K562 (cell line): ENCODE results near the gene TMEM126B. TPM values are rescaled to one million over a fixed set of nuclear protein-coding genes. Genes with fewer than 3 reads are reported as not detected.

Experiments
- CC2D1A ChIP-seq: fragments of 450-650 bp; IDR thresholded peaks from 2 replicates; pipeline ENCODE4 v1.6.1; 2017; ENCODE audit warnings: mild to moderate bottlenecking
- DIDO1 ChIP-seq: fragments of 450-650 bp; IDR thresholded peaks from 2 replicates; pipeline ENCODE4 v1.6.1; 2016; ENCODE audit warnings: low read depth, missing biosample characterization, missing genetic modification characterization
- KDM5B ChIP-seq: fragments of 200-600 bp; sonication (generic); IDR thresholded peaks from 2 replicates; pipeline ENCODE4 v1.6.1; 2012; ENCODE audit warnings: low read depth, mild to moderate bottlenecking, moderate library complexity, low read length, control low read depth, inconsistent platforms; ENCODE audit not compliant: insufficient replicate concordance
- KLF6 ChIP-seq: fragments of 250-450 bp; sonication (Bioruptor Pico); IDR thresholded peaks from 2 replicates; pipeline ENCODE4 v1.4.0; 2020; ENCODE audit warnings: mild to moderate bottlenecking, moderate library complexity, borderline replicate concordance
- MCM7 ChIP-seq, 2 experiments: fragments of 450-650 bp; IDR thresholded peaks; 2 replicates each; pipeline ENCODE4 v1.6.1; 2016 to 2018
- MNT ChIP-seq, 2 experiments: fragments of 450-650 bp; conservative IDR thresholded peaks; 2 replicates each; pipeline ENCODE4 v1.6.1; 2017; ENCODE audit warnings: mild to moderate bottlenecking in 2 of 2, moderate library complexity in 2 of 2
- PTRF ChIP-seq: fragments of 450-650 bp; IDR thresholded peaks from 2 replicates; pipeline ENCODE4 v1.6.1; 2016; ENCODE audit warnings: mild to moderate bottlenecking, missing genetic modification characterization, missing compliant biosample characterization
- ZBTB33 ChIP-seq: sonication (generic); formaldehyde crosslinking; IDR thresholded peaks from 2 replicates; pipeline ENCODE4 v1.8.1; 2023; ENCODE audit warnings: mild to moderate bottlenecking, missing genetic modification reagents
- ZBTB40 ChIP-seq, 2 experiments: fragments of 450-650 bp in 1 of 2; sonication (generic) in 1 of 2; formaldehyde crosslinking in 1 of 2; IDR thresholded peaks; 2 replicates each; pipeline versions ENCODE4 v1.7.1 to v1.9.0; 2016 to 2022; ENCODE audit warnings: inconsistent platforms in 1 of 2, mild to moderate bottlenecking in 1 of 2, missing genetic modification reagents in 1 of 2
- ZFP30 ChIP-seq: fragments of 250-450 bp; sonication (Bioruptor Pico); IDR thresholded peaks from 2 replicates; pipeline ENCODE4 v1.8.0; 2022; ENCODE audit warnings: moderate library complexity, mild to moderate bottlenecking, inconsistent platforms, borderline replicate concordance
- ZNF24 ChIP-seq: fragments of 450-650 bp; IDR thresholded peaks from 2 replicates; pipeline ENCODE4 v1.6.1; 2016
- ZNF41 ChIP-seq: fragments of 250-450 bp; sonication (Bioruptor Pico); conservative IDR thresholded peaks from 2 replicates; pipeline ENCODE4 v1.4.0; 2020; ENCODE audit warnings: mild to moderate bottlenecking
- ZNF707 ChIP-seq: fragments of 250-450 bp; sonication (Bioruptor Pico); conservative IDR thresholded peaks from 2 replicates; pipeline ENCODE4 v1.8.0; 2022; ENCODE audit warnings: inconsistent platforms, mild to moderate bottlenecking, moderate library complexity
- polyA plus RNA-seq, 8 experiments: library from polyadenylated mRNA; depleted of rRNA in 4 of 8; stranded (reverse) in 5 of 8; unstranded in 3 of 8; fragments of >200 nt; fragmentation: Nextera tagmentation in 2 of 8; fragmentation: Illumina TruSeq in 1 of 8; extraction: Ambion mirVana in 2 of 8; extraction: Trizol in 1 of 8; gene quantifications; 2 replicates each; pipeline versions ENCODE4 v1.2.1 to v1.2.3, GENCODE V29; 2011 to 2014; ENCODE audit warnings: inconsistent platforms in 1 of 8, missing spikeins in 1 of 8
- total RNA-seq, 7 experiments: library from RNA; depleted of rRNA in 6 of 7; stranded (reverse); fragments of >200 nt in 6 of 7; fragmentation: Illumina TruSeq in 2 of 7; extraction: Trizol in 2 of 7; gene quantifications; 2 replicates each; pipeline versions ENCODE4 v1.2.1 to v1.2.3, GENCODE V29; 2011 to 2021; ENCODE audit warnings: low replicate concordance in 1 of 7

Gene TMEM126B
- total and polyA plus RNA-seq, 9 of the 15 experiments (the other 6 are each of a cell fraction or from before 2014, with no cell fraction given) = 85.5 to 226 (median 164) TPM

DNA sequence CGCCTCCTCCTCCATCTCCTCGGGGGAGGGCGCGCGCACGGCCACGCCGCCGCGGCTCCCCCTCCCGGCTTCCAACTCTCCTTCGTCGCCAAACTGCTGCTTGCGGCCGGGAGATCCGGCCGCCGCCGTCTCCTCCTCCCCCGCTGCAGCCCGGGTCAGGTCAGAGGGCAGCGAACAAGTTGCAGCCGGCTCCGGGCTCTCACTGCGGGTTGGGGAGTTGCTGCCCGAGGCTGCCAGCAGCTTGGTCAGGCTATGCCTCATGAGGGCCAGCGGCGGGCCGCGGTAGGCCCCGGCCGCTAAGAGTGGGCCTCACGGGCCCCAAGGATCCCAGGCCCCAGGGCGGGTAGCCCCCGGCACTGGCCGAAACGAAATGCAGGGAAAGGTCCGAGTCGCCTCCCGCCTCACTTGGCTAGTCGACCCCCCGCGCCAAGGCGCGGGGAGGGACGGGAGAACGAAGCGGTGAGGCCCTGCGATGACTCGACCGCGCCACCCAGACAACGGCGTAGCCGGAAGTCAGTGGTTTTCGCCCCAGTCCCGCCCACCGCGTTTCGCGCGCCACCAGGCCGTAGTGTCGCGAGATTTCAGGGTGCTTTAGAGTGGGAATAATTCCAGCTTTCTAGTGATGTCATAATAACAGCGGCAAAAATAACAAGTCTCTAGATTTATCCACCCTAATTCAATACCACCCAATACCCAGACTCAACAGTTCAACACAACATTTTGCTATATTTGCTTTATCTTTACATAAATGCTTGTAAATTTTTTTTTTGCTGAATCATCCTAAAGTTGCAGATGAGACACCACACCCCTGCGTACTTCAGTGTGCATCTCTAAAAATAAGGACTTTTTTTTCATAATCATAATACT, 36.5 kb downstream of the TMEM126B start, which contains the start of gene CREBZF (continued):
- TF ChIP-seq MNT (conservative IDR thresholded peaks at IDR 0.05) = peak; percentile 56 to 57; a peak in 3 of 4 replicates
- no peak for TF ChIP-seq DIDO1 (tag)
- TF ChIP-seq KLF6 (CRISPR knock-in tag) = no peak
- no peak for TF ChIP-seq ZNF707 (CRISPR knock-in tag)
- TF ChIP-seq CC2D1A = no peak
- TF ChIP-seq KDM5B = peak; percentile 84
- TF ChIP-seq ZNF41 (CRISPR knock-in tag) = no peak
- no peak for TF ChIP-seq MCM7 (IDR thresholded peaks at IDR 0.05)
- 0 out of 2 replicates have a peak, but pooled peaks have one; percentile 55 for TF ChIP-seq ZBTB40 (IDR thresholded peaks at IDR 0.05)
- TF ChIP-seq ZBTB40 (CRISPR knock-in tag; IDR thresholded peaks at IDR 0.05) = no peak; the same call in 1 of the 2 replicates
- no peak; the same call in 1 of the 2 replicates for TF ChIP-seq PTRF (tag)
- TF ChIP-seq ZNF24 = no peak
- peak; percentile 29; the same call in 1 of the 2 replicates for TF ChIP-seq ZBTB33
- TF ChIP-seq ZFP30 (CRISPR knock-in tag) = no peak
